ENCODE measurements around the gene KERA. TPM values are rescaled to one million over a fixed set of nuclear protein-coding genes. Genes with fewer than 3 reads are reported as not detected.

The KERA gene
- total RNA-seq, 4 donors from 2014 or later = not detected

- DNase-seq (ENCODE audit: low spot score) (no peak), ATAC-seq (ENCODE audit: low FRiP score) (no peak)
- no peak for TF ChIP-seq CTCF (IDR thresholded peaks at IDR 0.05)
Observed at GRCh38 chr12:91073426-91073825, 15.6 kb upstream of the KERA start.

- TF ChIP-seq CTCF (IDR thresholded peaks at IDR 0.05) = no peak
- ATAC-seq (ENCODE audit: low FRiP score) (no peak), DNase-seq (ENCODE audit: low spot score) (no peak)
Observed at GRCh38 chr12:91072931-91073330, 15.1 kb upstream of the KERA start.

- no peak for TF ChIP-seq CTCF (IDR thresholded peaks at IDR 0.05)
- DNase-seq (ENCODE audit: low spot score) (no peak), ATAC-seq (ENCODE audit: low FRiP score) (no peak)
Observed at GRCh38 chr12:91070936-91071335, 13.1 kb upstream of the KERA start.

GRCh38 chr12:91065396-91065795 is 7.6 kb upstream of the KERA start:
- no peak for TF ChIP-seq CTCF (IDR thresholded peaks at IDR 0.05)
- DNase-seq (ENCODE audit: low spot score) (no peak), ATAC-seq (ENCODE audit: low FRiP score) (no peak)

- ATAC-seq (ENCODE audit: low FRiP score) (no peak), DNase-seq (ENCODE audit: low spot score) (no peak)
Observed at GRCh38 chr12:91064640-91065039, 6.8 kb upstream of the KERA start.

GRCh38 chr12:91061091-91061490 is 3.3 kb upstream of the KERA start:
- ATAC-seq (ENCODE audit: low FRiP score) = no peak
- DNase-seq (ENCODE audit: low spot score) = no peak
- TF ChIP-seq CTCF (IDR thresholded peaks at IDR 0.05) = no peak

More at GRCh38 chr12:91064640-91065039, 6.8 kb upstream of the KERA start:
- no peak for TF ChIP-seq CTCF (IDR thresholded peaks at IDR 0.05)

- DNase-seq (ENCODE audit: low spot score) (no peak), ATAC-seq (ENCODE audit: low FRiP score) (no peak)
- no peak for TF ChIP-seq CTCF (IDR thresholded peaks at IDR 0.05)
Observed at GRCh38 chr12:91059211-91059610, 1.4 kb upstream of the KERA start.
